GM23338 (cell line): ENCODE measurements around the gene PDE4B.

Source experiments
- CREB1 ChIP-seq: fragments of 250-450 bp; sonication (Bioruptor Pico); IDR thresholded peaks from 2 replicates; pipeline ENCODE4 v1.5.0; 2020; ENCODE audit warnings: low read depth, mild to moderate bottlenecking, moderate library complexity
- CTCF ChIP-seq, 2 experiments: fragments of 200-600 bp in 1 of 2; sonication (generic) in 1 of 2; conservative IDR thresholded peaks; 2 replicates each; pipeline versions ENCODE4 v1.5.1 to v1.6.1; 2016 to 2017; ENCODE audit warnings: antibody characterized with exemption in 2 of 2, low read depth in 2 of 2, mild to moderate bottlenecking in 2 of 2, moderate library complexity in 1 of 2
- EZH2 ChIP-seq: fragments of 200-600 bp; sonication (generic); IDR thresholded peaks from one replicate; pipeline ENCODE4 v1.8.0; 2017; ENCODE audit warnings: antibody characterized with exemption, mild to moderate bottlenecking, low read depth; ENCODE audit not compliant: unreplicated experiment
- EZH2phosphoT487 ChIP-seq: fragments of 200-600 bp; sonication (generic); IDR thresholded peaks from one replicate; pipeline ENCODE4 v1.8.1; 2018; ENCODE audit warnings: antibody characterized with exemption; ENCODE audit not compliant: unreplicated experiment
- JUNB ChIP-seq: IDR thresholded peaks from one replicate; pipeline ENCODE4 v1.6.1; 2016; ENCODE audit warnings: antibody characterized with exemption; ENCODE audit not compliant: unreplicated experiment
- NANOG ChIP-seq: IDR thresholded peaks from 2 replicates; pipeline ENCODE4 v1.6.1; 2016; ENCODE audit warnings: antibody characterized with exemption, borderline replicate concordance
- POLR2AphosphoS5 ChIP-seq: IDR thresholded peaks from 2 replicates; pipeline ENCODE4 v1.6.1; 2016; ENCODE audit warnings: antibody characterized with exemption, low read depth
- STAT1 ChIP-seq: IDR thresholded peaks from one replicate; pipeline ENCODE4 v1.6.1; 2016; ENCODE audit warnings: antibody characterized with exemption; ENCODE audit not compliant: unreplicated experiment
- ZNF114 ChIP-seq: fragments of 250-450 bp; sonication (Bioruptor Pico); IDR thresholded peaks from 2 replicates; pipeline ENCODE4 v1.5.0; 2020; ENCODE audit warnings: mild to moderate bottlenecking, moderate library complexity
- ZNF331 ChIP-seq: fragments of 250-450 bp; sonication (Bioruptor Pico); IDR thresholded peaks from 2 replicates; pipeline ENCODE4 v1.5.0; 2020; ENCODE audit warnings: low read depth, mild to moderate bottlenecking, moderate library complexity
- TF ChIP-seq, protein P1 (sequence below): IDR thresholded peaks from one replicate; pipeline ENCODE4 v1.6.1; 2018; ENCODE audit warnings: antibody characterized with exemption; ENCODE audit not compliant: unreplicated experiment
- TF ChIP-seq, protein P2 (sequence below): IDR thresholded peaks from 2 replicates; pipeline ENCODE4 v1.6.1; 2016; ENCODE audit warnings: antibody characterized with exemption

- TF ChIP-seq CTCF (conservative IDR thresholded peaks at IDR 0.05; ENCODE audit: low read depth in 2 of 2) (no peak), JUNB (no peak), POLR2AphosphoS5 (no peak), EZH2 (no peak), EZH2phosphoT487 (no peak), ZNF114 (CRISPR knock-in tag) (no peak), ZNF331 (CRISPR knock-in tag) (no peak), NANOG (no peak), CREB1 (CRISPR knock-in tag) (no peak), STAT1 (no peak)
- TF ChIP-seq, protein P1, sequence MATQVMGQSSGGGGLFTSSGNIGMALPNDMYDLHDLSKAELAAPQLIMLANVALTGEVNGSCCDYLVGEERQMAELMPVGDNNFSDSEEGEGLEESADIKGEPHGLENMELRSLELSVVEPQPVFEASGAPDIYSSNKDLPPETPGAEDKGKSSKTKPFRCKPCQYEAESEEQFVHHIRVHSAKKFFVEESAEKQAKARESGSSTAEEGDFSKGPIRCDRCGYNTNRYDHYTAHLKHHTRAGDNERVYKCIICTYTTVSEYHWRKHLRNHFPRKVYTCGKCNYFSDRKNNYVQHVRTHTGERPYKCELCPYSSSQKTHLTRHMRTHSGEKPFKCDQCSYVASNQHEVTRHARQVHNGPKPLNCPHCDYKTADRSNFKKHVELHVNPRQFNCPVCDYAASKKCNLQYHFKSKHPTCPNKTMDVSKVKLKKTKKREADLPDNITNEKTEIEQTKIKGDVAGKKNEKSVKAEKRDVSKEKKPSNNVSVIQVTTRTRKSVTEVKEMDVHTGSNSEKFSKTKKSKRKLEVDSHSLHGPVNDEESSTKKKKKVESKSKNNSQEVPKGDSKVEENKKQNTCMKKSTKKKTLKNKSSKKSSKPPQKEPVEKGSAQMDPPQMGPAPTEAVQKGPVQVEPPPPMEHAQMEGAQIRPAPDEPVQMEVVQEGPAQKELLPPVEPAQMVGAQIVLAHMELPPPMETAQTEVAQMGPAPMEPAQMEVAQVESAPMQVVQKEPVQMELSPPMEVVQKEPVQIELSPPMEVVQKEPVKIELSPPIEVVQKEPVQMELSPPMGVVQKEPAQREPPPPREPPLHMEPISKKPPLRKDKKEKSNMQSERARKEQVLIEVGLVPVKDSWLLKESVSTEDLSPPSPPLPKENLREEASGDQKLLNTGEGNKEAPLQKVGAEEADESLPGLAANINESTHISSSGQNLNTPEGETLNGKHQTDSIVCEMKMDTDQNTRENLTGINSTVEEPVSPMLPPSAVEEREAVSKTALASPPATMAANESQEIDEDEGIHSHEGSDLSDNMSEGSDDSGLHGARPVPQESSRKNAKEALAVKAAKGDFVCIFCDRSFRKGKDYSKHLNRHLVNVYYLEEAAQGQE: no peak
- TF ChIP-seq, protein P2, sequence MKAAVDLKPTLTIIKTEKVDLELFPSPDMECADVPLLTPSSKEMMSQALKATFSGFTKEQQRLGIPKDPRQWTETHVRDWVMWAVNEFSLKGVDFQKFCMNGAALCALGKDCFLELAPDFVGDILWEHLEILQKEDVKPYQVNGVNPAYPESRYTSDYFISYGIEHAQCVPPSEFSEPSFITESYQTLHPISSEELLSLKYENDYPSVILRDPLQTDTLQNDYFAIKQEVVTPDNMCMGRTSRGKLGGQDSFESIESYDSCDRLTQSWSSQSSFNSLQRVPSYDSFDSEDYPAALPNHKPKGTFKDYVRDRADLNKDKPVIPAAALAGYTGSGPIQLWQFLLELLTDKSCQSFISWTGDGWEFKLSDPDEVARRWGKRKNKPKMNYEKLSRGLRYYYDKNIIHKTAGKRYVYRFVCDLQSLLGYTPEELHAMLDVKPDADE: no peak
These were observed 30.4 kb upstream of the PDE4B start for GRCh38 chr1:65762081-65762862.
